GM12873 (cell line): Measurements from ENCODE around the gene TP53BP1.

Experiments
- CTCF ChIP-seq: IDR thresholded peaks from 2 replicates; pipeline ENCODE4 v1.5.1; 2012; ENCODE audit warnings: low read depth, mild to moderate bottlenecking, moderate library complexity, low read length, control low read depth; ENCODE audit not compliant: insufficient read depth; ENCODE audit errors: missing control alignments

The TP53BP1 gene

GRCh38 chr15:43492673-43493601 is at the start of gene TP53BP1:
Gene TP53BP1 (minus strand): TSS chr15:43493156. CDS start chr15:43493043, 113 bp downstream.
- no peak for TF ChIP-seq CTCF

GRCh38 chr15:43541785-43542184 is 48.8 kb upstream of the TP53BP1 start:
- no peak for TF ChIP-seq CTCF

- TF ChIP-seq CTCF: no peak
These were observed 45.1 kb upstream of the TP53BP1 start for GRCh38 chr15:43538091-43538490.

- TF ChIP-seq CTCF: no peak
These were observed 41.9 kb upstream of the TP53BP1 start for GRCh38 chr15:43534897-43535296.

GRCh38 chr15:43531018-43531670 is 38.2 kb upstream of the TP53BP1 start:
- no peak for TF ChIP-seq CTCF

GRCh38 chr15:43529587-43530345 is 36.8 kb upstream of the TP53BP1 start:
- no peak for TF ChIP-seq CTCF

- TF ChIP-seq CTCF: no peak
These were observed 36.2 kb upstream of the TP53BP1 start for GRCh38 chr15:43529141-43529540.
